WTC11 (cell line): ENCODE measurements around the gene SYNGR1. TPM values are rescaled to one million over a fixed set of nuclear protein-coding genes. Genes with fewer than 3 reads are reported as not detected.

Experiments used
- ATAC-seq: fragments of 200-7000 bp; cut with Tn5 transposase; 2 replicates; pipeline ENCODE4 v1.10.0; 2021; ENCODE audit warnings: mild to moderate bottlenecking, moderate library complexity
- CTCF ChIA-PET: fragments of 300-600 bp; sonication (Branson Sonifier 250); formaldehyde crosslinking; loops from one replicate; lab custom pipeline; 2021; ENCODE audit warnings: antibody characterized with exemption; lab: Charles Lee
- POLR2A ChIA-PET: fragments of 350-600 bp; sonication (Branson Sonifier 250); formaldehyde crosslinking; loops from one replicate; lab custom pipeline; 2021; ENCODE audit warnings: antibody characterized with exemption; lab: Charles Lee
- DNase-seq: peaks from one replicate; pipeline ENCODE4 v3.0.0; 2021; ENCODE audit warnings: low spot score
- H3K27ac Mint-ChIP-seq: 2 replicates; pipeline ENCODE4 v1.8.0; 2021; ENCODE audit warnings: mixed read lengths
- H3K27me3 Mint-ChIP-seq: 2 replicates; pipeline ENCODE4 v1.8.0; 2021; ENCODE audit warnings: low read depth, mild to moderate bottlenecking, moderate library complexity, mixed read lengths
- H3K36me3 Mint-ChIP-seq: 2 replicates; pipeline ENCODE4 v1.8.0; 2021; ENCODE audit warnings: mixed read lengths
- H3K4me1 Mint-ChIP-seq: 2 replicates; pipeline ENCODE4 v1.8.0; 2022; ENCODE audit warnings: mixed read lengths
- H3K4me3 Mint-ChIP-seq: 2 replicates; pipeline ENCODE4 v1.8.0; 2021; ENCODE audit warnings: mild to moderate bottlenecking, moderate library complexity, mixed read lengths
- H3K9me3 Mint-ChIP-seq: 2 replicates; pipeline ENCODE4 v1.8.0; 2021; ENCODE audit warnings: mixed read lengths
- ARID4B ChIP-seq: sonication (generic); formaldehyde crosslinking; IDR thresholded peaks from 2 replicates; pipeline ENCODE4 v1.8.0; 2023; ENCODE audit warnings: missing genetic modification reagents, mild to moderate bottlenecking, borderline replicate concordance
- FOXP1 ChIP-seq: sonication (generic); formaldehyde crosslinking; IDR thresholded peaks from 2 replicates; pipeline ENCODE4 v1.8.0; 2022; ENCODE audit warnings: missing genetic modification reagents, mild to moderate bottlenecking, moderate library complexity, borderline replicate concordance
- MXD4 ChIP-seq: fragments of 250-450 bp; sonication (Bioruptor Pico); IDR thresholded peaks from 2 replicates; pipeline ENCODE4 v1.8.0; 2021; ENCODE audit warnings: mild to moderate bottlenecking, moderate library complexity, borderline replicate concordance
- NFATC4 ChIP-seq: fragments of 250-450 bp; sonication (Bioruptor Pico); IDR thresholded peaks from 2 replicates; pipeline ENCODE4 v1.9.0; 2021; ENCODE audit warnings: mild to moderate bottlenecking
- NFYB ChIP-seq: sonication (generic); formaldehyde crosslinking; conservative IDR thresholded peaks from 2 replicates; pipeline ENCODE4 v1.8.0; 2022; ENCODE audit warnings: low read depth, missing genetic modification reagents
- RORB ChIP-seq: fragments of 250-450 bp; sonication (Bioruptor Pico); IDR thresholded peaks from 2 replicates; pipeline ENCODE4 v1.9.0; 2021; ENCODE audit warnings: mild to moderate bottlenecking
- TEAD4 ChIP-seq: sonication (generic); formaldehyde crosslinking; IDR thresholded peaks from 2 replicates; pipeline ENCODE4 v1.8.0; 2022; ENCODE audit warnings: mild to moderate bottlenecking, missing genetic modification reagents
- USF1 ChIP-seq: sonication (generic); formaldehyde crosslinking; IDR thresholded peaks from 2 replicates; pipeline ENCODE4 v1.8.0; 2022; ENCODE audit warnings: mild to moderate bottlenecking, missing genetic modification reagents
- ZBTB43 ChIP-seq: sonication (generic); formaldehyde crosslinking; IDR thresholded peaks from 2 replicates; pipeline ENCODE4 v1.8.1; 2023; ENCODE audit warnings: mild to moderate bottlenecking, missing genetic modification reagents
- ZNF121 ChIP-seq: sonication (generic); formaldehyde crosslinking; IDR thresholded peaks from 2 replicates; pipeline ENCODE4 v1.8.0; 2023; ENCODE audit warnings: missing genetic modification reagents
- ZNF263 ChIP-seq: sonication (generic); formaldehyde crosslinking; IDR thresholded peaks from 2 replicates; pipeline ENCODE4 v1.8.1; 2022; ENCODE audit warnings: low read depth, mild to moderate bottlenecking, moderate library complexity, missing genetic modification reagents
- ZNF317 ChIP-seq: sonication (generic); formaldehyde crosslinking; IDR thresholded peaks from 2 replicates; pipeline ENCODE4 v1.8.1; 2023; ENCODE audit warnings: low read depth, mild to moderate bottlenecking, moderate library complexity, missing genetic modification reagents, borderline replicate concordance
- ZNF423 ChIP-seq: fragments of 250-450 bp; sonication (Bioruptor Pico); IDR thresholded peaks from 2 replicates; pipeline ENCODE4 v2.1.2; 2022; ENCODE audit warnings: mild to moderate bottlenecking, moderate library complexity
- total RNA-seq: library from RNA; stranded (reverse); gene quantifications from 3 replicates; pipeline ENCODE4 v1.2.3, GENCODE V29; 2021

SYNGR1 gene
- total RNA-seq, 1 experiment from 2014 or later: 35.3 TPM

GRCh38 chr22:39428597-39429071 is 78.8 kb downstream of the SYNGR1 start (continued):
- no peak for TF ChIP-seq MXD4 (CRISPR knock-in tag)
- TF ChIP-seq RORB (CRISPR knock-in tag): no peak
- 0 out of 2 replicates have a peak, but pooled peaks have one; percentile 49 for TF ChIP-seq ARID4B (CRISPR knock-in tag)
- TF ChIP-seq NFYB (CRISPR knock-in tag): peak; percentile 32; the same call in 1 of the 2 replicates
- TF ChIP-seq ZNF121 (CRISPR knock-in tag): no peak
- TF ChIP-seq FOXP1 (CRISPR knock-in tag): peak; percentile 51; the same call in 1 of the 2 replicates
- TF ChIP-seq ZBTB43: 0 out of 2 replicates have a peak, but pooled peaks have one; percentile 39
- TF ChIP-seq TEAD4 (CRISPR knock-in tag): peak; percentile 86
- peak; percentile 89 for TF ChIP-seq ZNF423 (CRISPR knock-in tag)
- TF ChIP-seq, all 79 proteins: peak for 13

- DNase-seq (no peak), ATAC-seq (no peak)
- Mint-ChIP-seq H3K27me3 (no peaks in the 10 kb centered on the region), H3K36me3 (peaks cover 9% of the 10 kb centered on the region), H3K27ac (peak overlapping the region; percentile 96), H3K4me3 (no peak overlapping the region), H3K9me3 (no peaks in the 10 kb centered on the region), H3K4me1 (peaks cover 43% of the 10 kb centered on the region)
- no peak for TF ChIP-seq NFATC4 (CRISPR knock-in tag)
- no peak for TF ChIP-seq ZNF423 (CRISPR knock-in tag)
- no peak for TF ChIP-seq USF1 (CRISPR knock-in tag)
- no peak for TF ChIP-seq ZNF317 (CRISPR knock-in tag)
- ChIA-PET POLR2A (no interaction called here), CTCF (interaction anchor here (1.2 to 2.4 kb wide), 4 partner anchors 8 to 660 kb away, joined by 3 to 17 read pairs (median 4); partner anchors contain the start of gene TAB1)
Observed at GRCh38 chr22:39429186-39429585, 79.4 kb downstream of the SYNGR1 start.

GRCh38 chr22:39429916-39430575 is 80.3 kb downstream of the SYNGR1 start:
- no peak for ATAC-seq
- Mint-ChIP-seq H3K36me3 (peaks cover 5% of the 10 kb centered on the region; the same call in 1 of the 2 replicates), H3K4me3 (no peak overlapping the region; the same call in 1 of the 2 replicates), H3K27ac (no peak overlapping the region), H3K9me3 (no peaks in the 10 kb centered on the region), H3K27me3 (no peaks in the 10 kb centered on the region), H3K4me1 (peaks cover 43% of the 10 kb centered on the region)
- ChIA-PET POLR2A (no interaction called here), CTCF (interaction anchor here (1.5 kb wide), 1 partner anchor 31 kb away, joined by 6 read pairs; the partner anchor contains the start of gene TAB1)
- no peak for TF ChIP-seq ZNF263
- DNase-seq: no peak
